HG02840 (cell line): ENCODE results near the gene ERCC1.
A peak's percentile ranks its signal among the peaks of the same experiment; 100 is the strongest.

Experiments
- ATAC-seq: cut with Tn5 transposase; IDR thresholded peaks from one replicate; pipeline ENCODE4 v1.9.1; 2021; ENCODE audit warnings: mild to moderate bottlenecking, moderate library complexity, moderate number of reproducible peaks; ENCODE audit not compliant: unreplicated experiment, low FRiP score

Gene ERCC1

GRCh38 chr19:45406226-45407090, 17.3 kb downstream of the ERCC1 start, which contains the start of gene POLR1G:
TSS of gene POLR1G (plus strand) at chr19:45406644. CDS start at chr19:45406697, 53 bp downstream.
- peak; percentile 74 for ATAC-seq

GRCh38 chr19:45405435-45406225, 18.1 kb downstream of the ERCC1 start:
- ATAC-seq: peak; percentile 47

- ATAC-seq: peak; percentile 15
Observed at GRCh38 chr19:45404557-45405434, 18.9 kb downstream of the ERCC1 start, which contains the start of gene PPP1R13L. TSS of gene PPP1R13L (minus strand) at chr19:45405069. CDS start at chr19:45398318, 6,751 bp downstream.

GRCh38 chr19:45403781-45404556, 19.7 kb downstream of the ERCC1 start:
- no peak for ATAC-seq

GRCh38 chr19:45403272-45403671, 20.4 kb downstream of the ERCC1 start:
- ATAC-seq: no peak

- no peak for ATAC-seq
Observed at GRCh38 chr19:45402298-45403061, 21.2 kb downstream of the ERCC1 start.

- no peak for ATAC-seq
Observed at GRCh38 chr19:45401815-45402214, 21.9 kb downstream of the ERCC1 start.

- no peak for ATAC-seq
Observed at GRCh38 chr19:45400192-45400591, 23.5 kb downstream of the ERCC1 start.

- ATAC-seq: no peak
Observed at GRCh38 chr19:45395821-45396617, 27.7 kb downstream of the ERCC1 start.

GRCh38 chr19:45391871-45392665, 31.6 kb downstream of the ERCC1 start:
- ATAC-seq: no peak

- ATAC-seq: no peak
Observed at GRCh38 chr19:45391346-45391745, 32.4 kb downstream of the ERCC1 start.

GRCh38 chr19:45385392-45386221, 38.1 kb downstream of the ERCC1 start:
- ATAC-seq: no peak

GRCh38 chr19:45382426-45382825, 41.3 kb downstream of the ERCC1 start:
- no peak for ATAC-seq

- ATAC-seq: no peak
Observed at GRCh38 chr19:45380107-45380506, 43.6 kb downstream of the ERCC1 start.

GRCh38 chr19:45376045-45376724, 47.5 kb downstream of the ERCC1 start:
- ATAC-seq: no peak
